Endothelial cell (in vitro differentiated cells): ENCODE data around the gene SCO1. TPM values are rescaled to one million over a fixed set of nuclear protein-coding genes. Genes with fewer than 3 reads are reported as not detected.

Experiments used
- DNase-seq: peaks from one replicate; pipeline ENCODE4 v3.0.0; 2021; ENCODE audit warnings: low spot score
- H3K27ac Mint-ChIP-seq: one replicate; pipeline ENCODE4 v1.8.0; 2021; ENCODE audit warnings: mixed read lengths, inconsistent platforms; ENCODE audit not compliant: unreplicated experiment
- H3K27me3 Mint-ChIP-seq: one replicate; pipeline ENCODE4 v1.8.0; 2021; ENCODE audit warnings: mild to moderate bottlenecking, moderate library complexity, mixed read lengths, inconsistent platforms; ENCODE audit not compliant: unreplicated experiment
- H3K36me3 Mint-ChIP-seq: one replicate; pipeline ENCODE4 v1.8.0; 2021; ENCODE audit warnings: mild to moderate bottlenecking, low read depth, mixed read lengths, inconsistent platforms; ENCODE audit not compliant: unreplicated experiment
- H3K4me1 Mint-ChIP-seq: one replicate; pipeline ENCODE4 v1.8.0; 2021; ENCODE audit warnings: mild to moderate bottlenecking, mixed read lengths, inconsistent platforms; ENCODE audit not compliant: unreplicated experiment
- H3K4me3 Mint-ChIP-seq: one replicate; pipeline ENCODE4 v1.8.0; 2021; ENCODE audit warnings: mild to moderate bottlenecking, mixed read lengths, inconsistent platforms; ENCODE audit not compliant: unreplicated experiment
- H3K9me3 Mint-ChIP-seq: one replicate; pipeline ENCODE4 v1.8.0; 2021; ENCODE audit warnings: mixed read lengths, inconsistent platforms; ENCODE audit not compliant: unreplicated experiment
- total RNA-seq: library from RNA; stranded (reverse); fragmentation: NEBNext Ultra II Directional; extraction: Animal tissue kit (Norgen Biotek cat#: 25700); gene quantifications from one replicate; pipeline ENCODE4 v1.2.1, GENCODE V29; 2021; ENCODE audit not compliant: unreplicated experiment
- TF ChIP-seq, protein P1 (sequence below): fragments of 200-600 bp; sonication (generic); IDR thresholded peaks from one replicate; pipeline ENCODE4 v1.5.0; 2021; ENCODE audit warnings: antibody characterized with exemption; ENCODE audit not compliant: unreplicated experiment

The SCO1 gene
- total RNA-seq, 1 donor from 2014 or later: 24.0 TPM

DNA sequence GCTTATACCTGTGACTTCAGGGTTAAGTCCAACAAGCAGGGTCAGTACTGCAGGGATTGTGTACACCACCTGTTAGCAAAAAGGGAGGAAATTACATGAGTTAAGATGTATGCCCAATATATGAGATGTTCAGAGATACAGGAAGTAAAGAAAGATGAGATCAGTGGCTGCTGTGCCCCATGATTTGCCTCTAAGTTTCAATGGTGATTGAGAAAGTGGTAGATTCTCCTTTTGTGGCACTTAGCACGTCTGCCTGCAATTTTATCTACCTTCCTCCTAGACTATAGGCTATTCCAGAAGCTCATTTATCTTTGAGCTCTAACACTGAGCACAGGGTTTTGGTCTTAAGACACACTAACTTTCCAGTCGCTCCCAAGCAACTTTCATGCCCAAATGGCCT is 28.9 kb upstream of the SCO1 start:
- Mint-ChIP-seq H3K36me3 (peaks cover 4% of the 10 kb centered on the region), H3K27me3 (peaks cover 2% of the 10 kb centered on the region), H3K9me3 (no peaks in the 10 kb centered on the region), H3K27ac (no peak overlapping the region), H3K4me3 (no peak overlapping the region), H3K4me1 (no peaks in the 10 kb centered on the region)
- no peak for DNase-seq
- TF ChIP-seq, protein P1, sequence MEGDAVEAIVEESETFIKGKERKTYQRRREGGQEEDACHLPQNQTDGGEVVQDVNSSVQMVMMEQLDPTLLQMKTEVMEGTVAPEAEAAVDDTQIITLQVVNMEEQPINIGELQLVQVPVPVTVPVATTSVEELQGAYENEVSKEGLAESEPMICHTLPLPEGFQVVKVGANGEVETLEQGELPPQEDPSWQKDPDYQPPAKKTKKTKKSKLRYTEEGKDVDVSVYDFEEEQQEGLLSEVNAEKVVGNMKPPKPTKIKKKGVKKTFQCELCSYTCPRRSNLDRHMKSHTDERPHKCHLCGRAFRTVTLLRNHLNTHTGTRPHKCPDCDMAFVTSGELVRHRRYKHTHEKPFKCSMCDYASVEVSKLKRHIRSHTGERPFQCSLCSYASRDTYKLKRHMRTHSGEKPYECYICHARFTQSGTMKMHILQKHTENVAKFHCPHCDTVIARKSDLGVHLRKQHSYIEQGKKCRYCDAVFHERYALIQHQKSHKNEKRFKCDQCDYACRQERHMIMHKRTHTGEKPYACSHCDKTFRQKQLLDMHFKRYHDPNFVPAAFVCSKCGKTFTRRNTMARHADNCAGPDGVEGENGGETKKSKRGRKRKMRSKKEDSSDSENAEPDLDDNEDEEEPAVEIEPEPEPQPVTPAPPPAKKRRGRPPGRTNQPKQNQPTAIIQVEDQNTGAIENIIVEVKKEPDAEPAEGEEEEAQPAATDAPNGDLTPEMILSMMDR: no peak

DNA sequence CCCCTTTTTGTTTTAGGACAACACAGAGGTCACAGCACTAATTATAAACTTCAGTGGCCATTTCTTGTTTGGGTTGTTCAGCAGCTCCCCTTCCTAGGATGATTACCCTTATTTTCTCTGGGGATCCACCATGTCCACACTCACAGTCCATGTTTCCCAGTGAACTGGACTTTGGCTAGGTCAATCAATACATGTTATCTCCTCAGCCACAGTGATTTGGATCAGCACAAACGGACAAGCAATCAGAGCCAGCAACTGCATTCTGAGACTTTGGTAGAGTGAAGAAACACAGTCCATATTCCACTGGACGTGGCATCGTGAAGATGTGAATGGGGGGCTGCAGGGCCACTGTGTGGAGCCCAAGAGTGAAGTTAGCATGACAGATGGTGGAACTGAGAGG is 27.9 kb upstream of the SCO1 start:
- H3K27me3 Mint-ChIP-seq: peaks cover 2% of the 10 kb centered on the region
- H3K4me1 Mint-ChIP-seq: no peaks in the 10 kb centered on the region
- TF ChIP-seq, protein P1: no peak
- H3K27ac Mint-ChIP-seq: no peak overlapping the region
- H3K36me3 Mint-ChIP-seq: peaks cover 4% of the 10 kb centered on the region
- H3K9me3 Mint-ChIP-seq: no peaks in the 10 kb centered on the region
- DNase-seq: no peak
- no peak overlapping the region for H3K4me3 Mint-ChIP-seq

DNA sequence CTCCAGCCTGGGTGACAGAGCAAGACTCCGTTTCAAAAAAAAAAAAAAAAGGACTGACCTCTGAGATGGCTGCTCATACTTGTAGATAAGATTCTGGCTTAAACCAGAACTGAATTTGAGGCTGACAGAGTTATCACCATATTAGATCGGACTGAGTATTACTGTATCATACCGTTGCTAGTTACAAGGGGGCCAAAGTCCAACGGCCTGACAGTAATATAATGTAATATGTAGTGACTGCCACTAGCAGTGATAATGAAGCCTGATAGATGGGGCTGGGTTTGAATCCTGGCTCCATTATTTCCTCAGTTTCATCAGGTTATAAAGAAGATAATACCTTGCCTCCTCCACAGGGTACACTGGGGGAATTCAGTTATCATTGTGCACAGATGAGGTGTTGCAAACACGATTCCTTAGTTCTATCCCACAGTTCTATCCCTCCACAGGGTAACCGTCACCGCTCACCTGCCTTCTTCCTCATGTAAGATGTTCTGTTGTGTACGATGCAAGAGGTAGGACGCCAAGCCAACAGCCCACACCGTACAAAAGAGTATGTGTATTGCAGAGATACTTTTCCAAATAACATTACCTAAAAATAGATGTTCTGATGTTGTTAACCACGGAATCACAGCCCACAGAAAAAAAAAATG is 27.3 kb upstream of the SCO1 start:
- no peak for DNase-seq
- Mint-ChIP-seq H3K36me3 (peaks cover 4% of the 10 kb centered on the region), H3K9me3 (no peaks in the 10 kb centered on the region), H3K4me3 (no peak overlapping the region), H3K4me1 (no peaks in the 10 kb centered on the region), H3K27me3 (peaks cover 2% of the 10 kb centered on the region), H3K27ac (no peak overlapping the region)
- TF ChIP-seq, protein P1: no peak

DNA sequence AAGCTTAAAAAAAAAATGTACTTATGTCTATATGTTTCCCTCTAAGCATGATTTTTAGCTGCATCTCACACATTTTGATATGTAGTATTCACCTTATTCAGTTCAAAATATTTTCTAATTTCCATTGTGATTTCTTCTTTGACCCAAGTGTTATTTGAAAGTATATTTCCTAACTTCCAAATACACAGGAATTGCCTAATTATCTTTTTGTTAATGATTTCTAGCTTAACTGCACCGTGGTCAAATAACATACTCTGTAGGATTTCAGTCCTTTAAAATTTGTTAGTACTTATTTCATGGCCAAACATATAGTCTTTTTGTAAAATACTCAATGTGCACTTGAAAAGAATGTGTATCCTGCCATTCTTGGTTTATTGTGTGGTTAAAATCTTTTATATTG is 21.2 kb upstream of the SCO1 start:
- Mint-ChIP-seq H3K9me3 (no peaks in the 10 kb centered on the region), H3K4me1 (no peaks in the 10 kb centered on the region), H3K4me3 (no peak overlapping the region), H3K27ac (no peak overlapping the region), H3K27me3 (no peaks in the 10 kb centered on the region), H3K36me3 (no peaks in the 10 kb centered on the region)
- TF ChIP-seq, protein P1: no peak
- no peak for DNase-seq

DNA sequence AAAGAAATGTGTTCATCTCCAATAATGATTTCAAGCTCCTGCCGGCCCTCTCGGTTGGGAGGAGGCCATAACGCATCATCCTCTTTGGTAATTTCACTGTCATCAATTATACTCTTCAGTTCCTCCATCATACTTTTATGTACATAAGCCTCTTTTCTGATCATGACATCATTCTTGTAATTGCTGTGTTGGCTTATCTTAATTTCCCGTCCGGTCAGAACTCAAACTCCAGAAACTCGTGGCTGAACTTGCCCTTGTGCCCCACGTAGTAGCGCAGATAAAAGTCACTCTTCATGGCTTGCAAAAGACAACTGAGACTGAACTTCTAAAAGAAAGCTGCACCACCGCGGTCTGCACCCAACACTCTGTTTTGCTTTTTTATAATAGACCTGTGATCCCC is 18.9 kb upstream of the SCO1 start:
- TF ChIP-seq, protein P1: no peak
- H3K27ac Mint-ChIP-seq: no peak overlapping the region
- H3K9me3 Mint-ChIP-seq: no peaks in the 10 kb centered on the region
- H3K27me3 Mint-ChIP-seq: no peaks in the 10 kb centered on the region
- no peak overlapping the region for H3K4me3 Mint-ChIP-seq
- no peak for DNase-seq
- no peaks in the 10 kb centered on the region for H3K36me3 Mint-ChIP-seq
- H3K4me1 Mint-ChIP-seq: no peaks in the 10 kb centered on the region
